WERI-Rb-1 (cell line): Measurements from ENCODE around the gene LHX3.

Experiments
- DNase-seq: peaks from one replicate; pipeline ENCODE4 v3.0.0-alpha.2; 2020
- H3K27ac ChIP-seq: fragments of 250-450 bp; sonication (Bioruptor Pico); 2 replicates; pipeline ENCODE4 v1.5.1; 2020; ENCODE audit warnings: mild to moderate bottlenecking, moderate library complexity
- H3K27me3 ChIP-seq: fragments of 250-450 bp; sonication (Bioruptor Pico); 2 replicates; pipeline ENCODE4 v1.5.1; 2021; ENCODE audit warnings: mild to moderate bottlenecking, low read depth, moderate library complexity; ENCODE audit not compliant: insufficient read depth, severe bottlenecking
- H3K36me3 ChIP-seq: fragments of 250-450 bp; sonication (Bioruptor Pico); 2 replicates; pipeline ENCODE4 v1.5.1; 2020; ENCODE audit warnings: mild to moderate bottlenecking, moderate library complexity
- H3K4me3 ChIP-seq: 2 replicates; pipeline ENCODE4 v1.5.1; 2011; ENCODE audit warnings: low read depth, mild to moderate bottlenecking, control low read depth, low read length
- H3K9me3 ChIP-seq: fragments of 250-450 bp; sonication (Bioruptor Pico); 2 replicates; pipeline ENCODE4 v1.5.1; 2021; ENCODE audit warnings: mild to moderate bottlenecking, moderate library complexity; ENCODE audit not compliant: severe bottlenecking
- CTCF ChIP-seq: IDR thresholded peaks from 2 replicates; pipeline ENCODE4 v1.5.1; 2011; ENCODE audit warnings: low read depth, mild to moderate bottlenecking, control low read depth, inconsistent platforms, low read length

LHX3 gene

GRCh38 chr9:136205707-136205992, 722 bp upstream of the LHX3 start:
- TF ChIP-seq CTCF: no peak
- H3K4me3 ChIP-seq: peak overlapping the region; percentile 64
- no peaks in the 10 kb centered on the region for H3K9me3 ChIP-seq
- DNase-seq: no peak
- H3K36me3 ChIP-seq: peaks cover 74% of the 10 kb centered on the region
- H3K27me3 ChIP-seq: no peaks in the 10 kb centered on the region
- peak overlapping the region; percentile 98 for H3K27ac ChIP-seq

- H3K27ac ChIP-seq: peak overlapping the region; percentile 98
- TF ChIP-seq CTCF: no peak
- no peaks in the 10 kb centered on the region for H3K9me3 ChIP-seq
- peak overlapping the region; percentile 64 for H3K4me3 ChIP-seq
- DNase-seq: no peak
- no peaks in the 10 kb centered on the region for H3K27me3 ChIP-seq
- peaks cover 74% of the 10 kb centered on the region for H3K36me3 ChIP-seq
These were observed 653 bp downstream of the LHX3 start for GRCh38 chr9:136204145-136204805.

GRCh38 chr9:136203408-136204144, 1.4 kb downstream of the LHX3 start:
- Histone ChIP-seq H3K36me3 (peaks cover 70% of the 10 kb centered on the region), H3K9me3 (no peaks in the 10 kb centered on the region), H3K27me3 (no peaks in the 10 kb centered on the region), H3K4me3 (peak overlapping the region; percentile 64), H3K27ac (peak overlapping the region; percentile 98)
- DNase-seq: peak; percentile 48
- TF ChIP-seq CTCF: no peak

GRCh38 chr9:136202454-136203407, 2.2 kb downstream of the LHX3 start:
- peak; percentile 53 for DNase-seq
- no peaks in the 10 kb centered on the region for H3K9me3 ChIP-seq
- peak overlapping the region; percentile 64 for H3K4me3 ChIP-seq
- no peaks in the 10 kb centered on the region for H3K27me3 ChIP-seq
- H3K27ac ChIP-seq: peak overlapping the region; percentile 98
- peaks cover 73% of the 10 kb centered on the region for H3K36me3 ChIP-seq
- no peak for TF ChIP-seq CTCF

- peak overlapping the region; percentile 64 for H3K4me3 ChIP-seq
- DNase-seq: no peak
- peak overlapping the region; percentile 98 for H3K27ac ChIP-seq
- no peaks in the 10 kb centered on the region for H3K27me3 ChIP-seq
- TF ChIP-seq CTCF: no peak
- no peaks in the 10 kb centered on the region for H3K9me3 ChIP-seq
- peaks cover 73% of the 10 kb centered on the region for H3K36me3 ChIP-seq
These were observed 3.1 kb downstream of the LHX3 start for GRCh38 chr9:136201609-136202453.
